GM21381 (cell line): ENCODE measurements around the gene PAX6.
A peak's percentile ranks its signal among the peaks of the same experiment; 100 is the strongest.

Source experiments
- ATAC-seq: cut with Tn5 transposase; IDR thresholded peaks from one replicate; pipeline ENCODE4 v1.9.1; 2021; ENCODE audit warnings: mild to moderate bottlenecking, moderate library complexity; ENCODE audit not compliant: unreplicated experiment

The PAX6 gene

GRCh38 chr11:31810779-31811647 is at the start of gene PAX6:
Gene PAX6 (minus strand): TSS chr11:31811322. CDS start chr11:31806411, 4,911 bp downstream.
- peak; percentile 70 for ATAC-seq

GRCh38 chr11:31860391-31860790 is 49.3 kb upstream of the PAX6 start:
- ATAC-seq, result no peak

- ATAC-seq, result no peak
Observed at GRCh38 chr11:31856248-31856647, 45.1 kb upstream of the PAX6 start.

- ATAC-seq, result no peak
Observed at GRCh38 chr11:31855466-31855865, 44.3 kb upstream of the PAX6 start.

- no peak for ATAC-seq
Observed at GRCh38 chr11:31850365-31850764, 39.2 kb upstream of the PAX6 start.

- ATAC-seq, result no peak
Observed at GRCh38 chr11:31847761-31848160, 36.6 kb upstream of the PAX6 start.

- ATAC-seq, result no peak
Observed at GRCh38 chr11:31845331-31845730, 34.2 kb upstream of the PAX6 start.

- ATAC-seq, result no peak
Observed at GRCh38 chr11:31844351-31844750, 33.2 kb upstream of the PAX6 start.

GRCh38 chr11:31841435-31841834 is 30.3 kb upstream of the PAX6 start:
- ATAC-seq, result no peak

GRCh38 chr11:31834237-31834636 is 23.1 kb upstream of the PAX6 start:
- ATAC-seq, result no peak

GRCh38 chr11:31830406-31830805 is 19.3 kb upstream of the PAX6 start:
- no peak for ATAC-seq

- ATAC-seq, result no peak
Observed at GRCh38 chr11:31828217-31828616, 17.1 kb upstream of the PAX6 start.

- ATAC-seq, result no peak
Observed at GRCh38 chr11:31827455-31828206, 16.5 kb upstream of the PAX6 start.

- no peak for ATAC-seq
Observed at GRCh38 chr11:31826536-31827438, 15.7 kb upstream of the PAX6 start.

GRCh38 chr11:31825838-31826484 is 14.8 kb upstream of the PAX6 start:
- no peak for ATAC-seq

- no peak for ATAC-seq
Observed at GRCh38 chr11:31824879-31825837, 14.0 kb upstream of the PAX6 start.

- no peak for ATAC-seq
Observed at GRCh38 chr11:31824332-31824878, 13.3 kb upstream of the PAX6 start.

GRCh38 chr11:31823644-31824331 is 12.7 kb upstream of the PAX6 start:
- no peak for ATAC-seq
